Islet precursor cell (in vitro differentiated cells): ENCODE data around the gene SNED1.

ENCODE experiments used
- DNase-seq: peaks from one replicate; pipeline ENCODE4 v3.0.0-alpha.2; 2018

Gene SNED1

GRCh38 chr2:241133436-241133820 is 135.0 kb downstream of the SNED1 start:
- DNase-seq = no peak

- DNase-seq = no peak
Measured at GRCh38 chr2:241134711-241135110, 136.3 kb downstream of the SNED1 start.

- DNase-seq = no peak
Measured at GRCh38 chr2:241135737-241136136, 137.3 kb downstream of the SNED1 start.

- no peak for DNase-seq
Measured at GRCh38 chr2:241136191-241136590, 137.8 kb downstream of the SNED1 start.

- no peak for DNase-seq
Measured at GRCh38 chr2:241136661-241137260, 138.3 kb downstream of the SNED1 start.

- DNase-seq = no peak
Measured at GRCh38 chr2:241137276-241138190, 139.1 kb downstream of the SNED1 start.

- no peak for DNase-seq
Measured at GRCh38 chr2:241138471-241138870, 140.1 kb downstream of the SNED1 start.

- DNase-seq = no peak
Measured at GRCh38 chr2:241139531-241140444, 141.4 kb downstream of the SNED1 start.

GRCh38 chr2:241140445-241140840 is 142.0 kb downstream of the SNED1 start:
- no peak for DNase-seq

GRCh38 chr2:241141214-241141770 is 142.9 kb downstream of the SNED1 start:
- DNase-seq = no peak

GRCh38 chr2:241142063-241142462 is 143.6 kb downstream of the SNED1 start:
- no peak for DNase-seq

- DNase-seq = no peak
Measured at GRCh38 chr2:241142593-241142992, 144.2 kb downstream of the SNED1 start.
